Endothelial cell (in vitro differentiated cells): ENCODE measurements around the gene MFN2. TPM values are rescaled to one million over a fixed set of nuclear protein-coding genes. Genes with fewer than 3 reads are reported as not detected.
A peak's percentile ranks its signal among the peaks of the same experiment; 100 is the strongest.

Experiments
- DNase-seq: peaks from one replicate; pipeline ENCODE4 v3.0.0; 2021; ENCODE audit warnings: low spot score
- H3K27ac Mint-ChIP-seq: one replicate; pipeline ENCODE4 v1.8.0; 2021; ENCODE audit warnings: mixed read lengths, inconsistent platforms; ENCODE audit not compliant: unreplicated experiment
- H3K27me3 Mint-ChIP-seq: one replicate; pipeline ENCODE4 v1.8.0; 2021; ENCODE audit warnings: mild to moderate bottlenecking, moderate library complexity, mixed read lengths, inconsistent platforms; ENCODE audit not compliant: unreplicated experiment
- H3K36me3 Mint-ChIP-seq: one replicate; pipeline ENCODE4 v1.8.0; 2021; ENCODE audit warnings: mild to moderate bottlenecking, low read depth, mixed read lengths, inconsistent platforms; ENCODE audit not compliant: unreplicated experiment
- H3K4me1 Mint-ChIP-seq: one replicate; pipeline ENCODE4 v1.8.0; 2021; ENCODE audit warnings: mild to moderate bottlenecking, mixed read lengths, inconsistent platforms; ENCODE audit not compliant: unreplicated experiment
- H3K4me3 Mint-ChIP-seq: one replicate; pipeline ENCODE4 v1.8.0; 2021; ENCODE audit warnings: mild to moderate bottlenecking, mixed read lengths, inconsistent platforms; ENCODE audit not compliant: unreplicated experiment
- H3K9me3 Mint-ChIP-seq: one replicate; pipeline ENCODE4 v1.8.0; 2021; ENCODE audit warnings: mixed read lengths, inconsistent platforms; ENCODE audit not compliant: unreplicated experiment
- CTCF ChIP-seq: fragments of 200-600 bp; sonication (generic); IDR thresholded peaks from one replicate; pipeline ENCODE4 v1.5.0; 2021; ENCODE audit warnings: antibody characterized with exemption; ENCODE audit not compliant: unreplicated experiment
- total RNA-seq: library from RNA; stranded (reverse); fragmentation: NEBNext Ultra II Directional; extraction: Animal tissue kit (Norgen Biotek cat#: 25700); gene quantifications from one replicate; pipeline ENCODE4 v1.2.1, GENCODE V29; 2021; ENCODE audit not compliant: unreplicated experiment

Gene MFN2
- total RNA-seq, 1 donor from 2014 or later: 59.4 TPM

- Mint-ChIP-seq H3K27ac (peak overlapping the region; percentile 91), H3K4me3 (peak overlapping the region; percentile 95), H3K27me3 (peaks cover 5% of the 10 kb centered on the region), H3K36me3 (peaks cover 31% of the 10 kb centered on the region), H3K9me3 (no peaks in the 10 kb centered on the region), H3K4me1 (peaks cover 25% of the 10 kb centered on the region)
- no peak for TF ChIP-seq CTCF
- no peak for DNase-seq
Measured at GRCh38 chr1:11981378-11982009, 1.2 kb downstream of the MFN2 start.

GRCh38 chr1:11982010-11982392 lies 1.8 kb downstream of the MFN2 start:
- no peak for TF ChIP-seq CTCF
- peak overlapping the region; percentile 95 for H3K4me3 Mint-ChIP-seq
- no peaks in the 10 kb centered on the region for H3K9me3 Mint-ChIP-seq
- peaks cover 5% of the 10 kb centered on the region for H3K27me3 Mint-ChIP-seq
- H3K4me1 Mint-ChIP-seq: peaks cover 25% of the 10 kb centered on the region
- DNase-seq: no peak
- H3K36me3 Mint-ChIP-seq: peaks cover 31% of the 10 kb centered on the region
- H3K27ac Mint-ChIP-seq: peak overlapping the region; percentile 68

GRCh38 chr1:11984121-11984520 lies 3.9 kb downstream of the MFN2 start:
- Mint-ChIP-seq H3K27me3 (peaks cover 5% of the 10 kb centered on the region), H3K9me3 (no peaks in the 10 kb centered on the region), H3K36me3 (peaks cover 35% of the 10 kb centered on the region), H3K27ac (peak overlapping the region; percentile 21), H3K4me1 (peaks cover 18% of the 10 kb centered on the region), H3K4me3 (peak overlapping the region; percentile 22)
- no peak for TF ChIP-seq CTCF
- no peak for DNase-seq

GRCh38 chr1:11984576-11984975 lies 4.3 kb downstream of the MFN2 start:
- Mint-ChIP-seq H3K36me3 (peaks cover 38% of the 10 kb centered on the region), H3K4me3 (no peak overlapping the region), H3K4me1 (peaks cover 17% of the 10 kb centered on the region), H3K27me3 (peaks cover 5% of the 10 kb centered on the region), H3K9me3 (no peaks in the 10 kb centered on the region), H3K27ac (peak overlapping the region; percentile 52)
- TF ChIP-seq CTCF: no peak
- no peak for DNase-seq

- Mint-ChIP-seq H3K27ac (peak overlapping the region; percentile 52), H3K36me3 (peaks cover 42% of the 10 kb centered on the region), H3K9me3 (no peaks in the 10 kb centered on the region), H3K27me3 (peaks cover 5% of the 10 kb centered on the region), H3K4me3 (no peak overlapping the region), H3K4me1 (peaks cover 14% of the 10 kb centered on the region)
- no peak for TF ChIP-seq CTCF
- DNase-seq: no peak
Measured at GRCh38 chr1:11985171-11985570, 4.9 kb downstream of the MFN2 start.
